ENCODE measurements around the gene KIF19. TPM values are rescaled to one million over a fixed set of nuclear protein-coding genes. Genes with fewer than 3 reads are reported as not detected.

The KIF19 gene
- total RNA-seq, 2 experiments from 2014 or later, result 3.5 to 3.8 TPM

- Mint-ChIP-seq H3K27me3 (peaks cover 7% of the 10 kb centered on the region), H3K4me3 (no peak overlapping the region), H3K27ac (no peak overlapping the region), H3K4me1 (peaks cover 27% of the 10 kb centered on the region), H3K9me3 (no peaks in the 10 kb centered on the region), H3K36me3 (ENCODE audit: low read depth) (peaks cover 5% of the 10 kb centered on the region)
- ChIA-PET CTCF (interaction anchor here (0.9 kb wide), 1 partner anchor 35 kb away, joined by 3 read pairs; the partner anchor contains the start of gene GPR142), POLR2A (no interaction called here)
- no peak for DNase-seq
Observed at GRCh38 chr17:74332763-74333283, 6.8 kb downstream of the KIF19 start.

GRCh38 chr17:74334393-74335039 is 8.5 kb downstream of the KIF19 start:
- H3K4me3 Mint-ChIP-seq, result no peak overlapping the region
- peak overlapping the region; percentile 9 for H3K27ac Mint-ChIP-seq
- peaks cover 13% of the 10 kb centered on the region for H3K4me1 Mint-ChIP-seq
- H3K9me3 Mint-ChIP-seq, result no peaks in the 10 kb centered on the region
- ChIA-PET POLR2A (no interaction called here), CTCF (interaction anchor here (0.7 to 0.9 kb wide), 2 partner anchors 19 to 26 kb away, joined by 3 read pairs; no protein-coding TSS in a partner anchor)
- H3K36me3 Mint-ChIP-seq (ENCODE audit: low read depth), result peaks cover 2% of the 10 kb centered on the region
- DNase-seq, result no peak
- peaks cover 7% of the 10 kb centered on the region for H3K27me3 Mint-ChIP-seq

GRCh38 chr17:74335529-74336062 is 9.6 kb downstream of the KIF19 start:
- H3K4me3 Mint-ChIP-seq, result no peak overlapping the region
- POLR2A ChIA-PET, result no interaction called here
- H3K27ac Mint-ChIP-seq, result no peak overlapping the region

GRCh38 chr17:74336307-74336706 is 10.3 kb downstream of the KIF19 start:
- H3K4me1 Mint-ChIP-seq, result peaks cover 7% of the 10 kb centered on the region
- no peak overlapping the region for H3K27ac Mint-ChIP-seq
- H3K36me3 Mint-ChIP-seq (ENCODE audit: low read depth), result no peaks in the 10 kb centered on the region
- no peaks in the 10 kb centered on the region for H3K9me3 Mint-ChIP-seq
- ChIA-PET CTCF (interaction anchor here (1.1 kb wide), 1 partner anchor 32 kb away, joined by 3 read pairs; no protein-coding TSS in a partner anchor), POLR2A (no interaction called here)
- DNase-seq, result no peak
- peaks cover 7% of the 10 kb centered on the region for H3K27me3 Mint-ChIP-seq
- no peak overlapping the region for H3K4me3 Mint-ChIP-seq

More at GRCh38 chr17:74335529-74336062, 9.6 kb downstream of the KIF19 start:
- Mint-ChIP-seq H3K9me3 (no peaks in the 10 kb centered on the region), H3K4me1 (peaks cover 7% of the 10 kb centered on the region), H3K36me3 (ENCODE audit: low read depth) (no peaks in the 10 kb centered on the region), H3K27me3 (peaks cover 7% of the 10 kb centered on the region)
- CTCF ChIA-PET, result interaction anchor here (0.9 to 1.1 kb wide), 2 partner anchors 25 to 32 kb away, joined by 3 read pairs; no protein-coding TSS in a partner anchor
- DNase-seq, result no peak

GRCh38 chr17:74337834-74338500 is 11.9 kb downstream of the KIF19 start:
- H3K27me3 Mint-ChIP-seq, result peaks cover 7% of the 10 kb centered on the region
- CTCF ChIA-PET, result interaction anchor here (1.4 to 1.9 kb wide), 2 partner anchors 15 to 30 kb away, joined by 3 to 6 read pairs; no protein-coding TSS in a partner anchor
- no peak overlapping the region for H3K4me3 Mint-ChIP-seq
- no peaks in the 10 kb centered on the region for H3K9me3 Mint-ChIP-seq
- H3K27ac Mint-ChIP-seq, result no peak overlapping the region
- DNase-seq, result no peak
- POLR2A ChIA-PET, result interaction anchor here (1.1 to 1.4 kb wide), 2 partner anchors 9 to 138 kb away, joined by 3 to 4 read pairs; no protein-coding TSS in a partner anchor
- H3K4me1 Mint-ChIP-seq, result peaks cover 7% of the 10 kb centered on the region
- no peaks in the 10 kb centered on the region for H3K36me3 Mint-ChIP-seq (ENCODE audit: low read depth)

GRCh38 chr17:74339537-74340195 is 13.6 kb downstream of the KIF19 start:
- Mint-ChIP-seq H3K27ac (no peak overlapping the region), H3K9me3 (no peaks in the 10 kb centered on the region), H3K4me3 (no peak overlapping the region), H3K4me1 (peaks cover 3% of the 10 kb centered on the region), H3K36me3 (ENCODE audit: low read depth) (no peaks in the 10 kb centered on the region), H3K27me3 (peaks cover 7% of the 10 kb centered on the region)
- POLR2A ChIA-PET, result no interaction called here
- no peak for DNase-seq
- CTCF ChIA-PET, result no interaction called here

- H3K4me3 Mint-ChIP-seq, result no peak overlapping the region
- H3K36me3 Mint-ChIP-seq (ENCODE audit: low read depth), result no peaks in the 10 kb centered on the region
- ChIA-PET POLR2A (no interaction called here), CTCF (no interaction called here)
- H3K9me3 Mint-ChIP-seq, result no peaks in the 10 kb centered on the region
- DNase-seq, result no peak
- no peak overlapping the region for H3K27ac Mint-ChIP-seq
- H3K27me3 Mint-ChIP-seq, result peaks cover 7% of the 10 kb centered on the region
- H3K4me1 Mint-ChIP-seq, result no peaks in the 10 kb centered on the region
Observed at GRCh38 chr17:74340470-74341023, 14.5 kb downstream of the KIF19 start.

- H3K4me1 Mint-ChIP-seq, result no peaks in the 10 kb centered on the region
- no peak overlapping the region for H3K27ac Mint-ChIP-seq
- POLR2A ChIA-PET, result no interaction called here
- DNase-seq, result no peak
- CTCF ChIA-PET, result no interaction called here
- no peaks in the 10 kb centered on the region for H3K36me3 Mint-ChIP-seq (ENCODE audit: low read depth)
- peaks cover 5% of the 10 kb centered on the region for H3K27me3 Mint-ChIP-seq
- no peaks in the 10 kb centered on the region for H3K9me3 Mint-ChIP-seq
- H3K4me3 Mint-ChIP-seq, result no peak overlapping the region
Observed at GRCh38 chr17:74342224-74342623, 16.2 kb downstream of the KIF19 start.

- Mint-ChIP-seq H3K9me3 (no peaks in the 10 kb centered on the region), H3K4me1 (no peaks in the 10 kb centered on the region), H3K27me3 (peaks cover 3% of the 10 kb centered on the region), H3K27ac (no peak overlapping the region), H3K36me3 (ENCODE audit: low read depth) (no peaks in the 10 kb centered on the region), H3K4me3 (no peak overlapping the region)
- no peak for DNase-seq
- ChIA-PET CTCF (no interaction called here), POLR2A (no interaction called here)
Observed at GRCh38 chr17:74343121-74343520, 17.1 kb downstream of the KIF19 start.

- POLR2A ChIA-PET, result no interaction called here
- CTCF ChIA-PET, result no interaction called here
- H3K4me1 Mint-ChIP-seq, result no peaks in the 10 kb centered on the region
Observed at GRCh38 chr17:74343526-74344284, 17.7 kb downstream of the KIF19 start.

GRCh38 chr17:74344658-74345057 is 18.6 kb downstream of the KIF19 start:
- no peaks in the 10 kb centered on the region for H3K36me3 Mint-ChIP-seq (ENCODE audit: low read depth)
- ChIA-PET CTCF (interaction anchor here (0.7 kb wide), 1 partner anchor 14 kb away, joined by 3 read pairs; no protein-coding TSS in a partner anchor), POLR2A (no interaction called here)
- no peaks in the 10 kb centered on the region for H3K9me3 Mint-ChIP-seq
- no peak for DNase-seq
- H3K27ac Mint-ChIP-seq, result no peak overlapping the region
- H3K4me3 Mint-ChIP-seq, result no peak overlapping the region
- H3K27me3 Mint-ChIP-seq, result peaks cover 9% of the 10 kb centered on the region
- H3K4me1 Mint-ChIP-seq, result no peaks in the 10 kb centered on the region

More at GRCh38 chr17:74343526-74344284, 17.7 kb downstream of the KIF19 start:
- H3K27me3 Mint-ChIP-seq, result peaks cover 6% of the 10 kb centered on the region
- H3K9me3 Mint-ChIP-seq, result no peaks in the 10 kb centered on the region
- H3K36me3 Mint-ChIP-seq (ENCODE audit: low read depth), result no peaks in the 10 kb centered on the region
- no peak overlapping the region for H3K4me3 Mint-ChIP-seq
- DNase-seq, result no peak
- H3K27ac Mint-ChIP-seq, result no peak overlapping the region
